ENCODE results near the gene SEMA3B. TPM values are rescaled to one million over a fixed set of nuclear protein-coding genes. Genes with fewer than 3 reads are reported as not detected.

SEMA3B gene
- total and polyA plus RNA-seq, 12 donors: 6.0 to 496 (median 224) TPM

- no peak for DNase-seq
- Histone ChIP-seq H3K9me3 (replicated peaks in 1 of 3) (no peaks in the 10 kb centered on the region), H3K4me3 (no peak overlapping the region), H3K27me3 (no peaks in the 10 kb centered on the region), H3K27ac (no peak overlapping the region), H3K4me1 (replicated peaks in 1 of 2) (peaks cover 0 to under 1% of the 10 kb centered on the region in 2 donors), H3K36me3 (replicated peaks in 1 of 2) (no peaks in the 10 kb centered on the region)
- WGBS, 4 donors: 75 to 89% (median 83%) methylated on average over 1 to 4 of the region's 4 CpGs
- TF ChIP-seq CTCF (IDR thresholded peaks at IDR 0.05): no peak
- TF ChIP-seq POLR2A (IDR thresholded peaks at IDR 0.05): no peak
- intact Hi-C loops (cut with DNase I): no loop called here
Observed at GRCh38 chr3:50221051-50221410, 47.9 kb upstream of the SEMA3B start.

DNA sequence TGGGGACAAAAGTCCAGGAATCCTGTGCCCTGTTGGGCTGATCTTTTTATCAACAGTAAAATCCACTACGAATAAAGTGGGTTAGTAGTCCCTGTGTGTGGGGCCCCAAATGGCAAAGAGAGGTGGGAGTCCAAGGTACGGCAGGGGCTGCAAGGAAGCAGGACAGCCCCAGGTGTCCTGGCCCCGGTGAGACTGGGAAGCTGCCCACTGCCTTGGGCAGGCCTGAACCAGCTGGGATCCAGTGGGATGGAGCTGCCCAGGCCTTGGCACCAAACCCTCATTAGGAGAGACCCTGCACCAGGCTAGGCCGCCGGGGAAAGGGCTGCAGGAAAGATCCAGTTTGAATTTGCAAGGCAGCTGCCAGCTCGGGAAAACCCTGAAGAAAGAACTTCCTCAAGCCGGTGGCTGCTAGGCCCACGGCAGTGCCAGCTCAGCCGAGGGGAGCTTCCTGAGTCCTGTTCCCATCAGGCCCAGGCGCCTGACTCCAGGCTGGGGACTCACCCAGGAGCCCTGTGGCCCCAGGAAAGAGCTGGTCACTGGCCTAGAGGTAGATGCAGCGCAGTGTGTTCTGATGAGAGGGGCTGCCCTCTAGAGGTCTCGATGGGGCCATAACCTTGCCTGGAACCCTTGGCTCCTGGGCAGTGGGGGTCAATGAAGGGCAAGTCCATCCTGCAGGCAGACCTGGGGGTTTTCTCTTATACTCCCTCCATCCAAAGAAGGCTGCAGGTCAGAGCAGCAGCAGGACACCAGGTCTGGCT, 47.4 kb upstream of the SEMA3B start:
- H3K27me3 ChIP-seq: no peaks in the 10 kb centered on the region
- no peaks in the 10 kb centered on the region for H3K36me3 ChIP-seq (replicated peaks in 1 of 2)
- DNase-seq: no peak
- 69 to 88% (median 73%) methylated on average over 4 to 12 of the region's 12 CpGs for WGBS, 4 donors
- intact Hi-C loops (cut with DNase I): no loop called here
- H3K9me3 ChIP-seq (replicated peaks in 1 of 3): no peaks in the 10 kb centered on the region
- TF ChIP-seq CTCF (IDR thresholded peaks at IDR 0.05): no peak
- TF ChIP-seq POLR2A (IDR thresholded peaks at IDR 0.05): no peak
- H3K27ac ChIP-seq: no peak overlapping the region
- H3K4me1 ChIP-seq (replicated peaks in 1 of 2): peaks cover 0 to 4% of the 10 kb centered on the region in 2 donors
- H3K4me3 ChIP-seq: no peak overlapping the region

- WGBS, 4 donors: 60 to 100% (median 70%) methylated on average over 1 of the region's 1 CpG
- intact Hi-C loops (cut with DNase I): no loop called here
- no peaks in the 10 kb centered on the region for H3K9me3 ChIP-seq (replicated peaks in 1 of 3)
- DNase-seq: no peak
- no peaks in the 10 kb centered on the region for H3K36me3 ChIP-seq (replicated peaks in 1 of 2)
- H3K27ac ChIP-seq: no peak overlapping the region
- H3K4me3 ChIP-seq: no peak overlapping the region
- no peaks in the 10 kb centered on the region for H3K27me3 ChIP-seq
- TF ChIP-seq POLR2A (IDR thresholded peaks at IDR 0.05) (no peak), CTCF (IDR thresholded peaks at IDR 0.05) (no peak)
- peaks cover 0 to 9% of the 10 kb centered on the region in 2 donors for H3K4me1 ChIP-seq (replicated peaks in 1 of 2)
Observed at GRCh38 chr3:50222169-50222528, 46.8 kb upstream of the SEMA3B start.

DNA sequence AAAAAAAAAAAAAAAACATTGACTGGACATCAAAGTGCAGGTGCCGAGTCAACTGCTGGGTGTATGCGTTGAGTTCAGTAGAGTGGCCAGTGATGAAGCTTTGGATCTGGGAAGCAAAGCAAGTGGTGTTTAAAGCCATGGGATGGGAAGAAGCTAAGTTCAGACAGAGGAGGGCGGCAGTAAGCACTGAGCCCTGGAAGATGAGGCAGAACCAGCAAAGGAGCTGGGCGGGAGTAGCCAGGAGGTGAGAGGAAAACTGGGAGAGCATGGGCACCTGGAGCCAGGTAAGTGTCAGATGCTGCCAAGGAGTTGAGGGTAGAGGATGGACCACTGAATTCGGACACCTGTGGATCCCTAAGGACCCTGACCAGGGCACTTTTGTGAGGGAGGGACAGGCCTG, 44.3 kb upstream of the SEMA3B start:
- Histone ChIP-seq H3K27ac (no peak overlapping the region), H3K36me3 (replicated peaks in 1 of 2) (no peaks in the 10 kb centered on the region), H3K4me3 (no peak overlapping the region), H3K9me3 (replicated peaks in 1 of 3) (no peaks in the 10 kb centered on the region), H3K27me3 (no peaks in the 10 kb centered on the region), H3K4me1 (replicated peaks in 1 of 2) (peaks cover 0 to 16% of the 10 kb centered on the region in 2 donors)
- no peak for TF ChIP-seq CTCF (IDR thresholded peaks at IDR 0.05)
- TF ChIP-seq POLR2A (IDR thresholded peaks at IDR 0.05): no peak
- no peak for DNase-seq
- WGBS, 4 donors: 57 to 65% (median 61%) methylated on average over 5 of the region's 5 CpGs
- intact Hi-C loops (cut with DNase I): loop anchor here (2.0 to 5.0 kb wide), 2 partner anchors 32 to 48 kb away; no protein-coding TSS in a partner anchor
